Aorta (tissue), 5 donors: ENCODE measurements around the gene DCC. TPM values are rescaled to one million over a fixed set of nuclear protein-coding genes. Genes with fewer than 3 reads are reported as not detected.
"Not testable (repeated sequence)": the region's sequence is repeated elsewhere in the genome, so short reads cannot be mapped to it uniquely, and the experiment has no call there.

Source experiments
- ATAC-seq: fragments of 200-7000 bp; cut with Tn5 transposase; one replicate; pipeline ENCODE4 v1.9.1; 2022; ENCODE audit warnings: moderate library complexity; ENCODE audit not compliant: low FRiP score
- DNase-seq, 2 donors: peaks; one replicate each; pipeline ENCODE4 v3.0.0-alpha.2; 2020
- H3K27ac ChIP-seq, 2 donors: one replicate each; pipeline ENCODE4 v1.5.1; 2013; ENCODE audit warnings: low read length in 2 of 2, mild to moderate bottlenecking in 2 of 2, moderate library complexity in 2 of 2, control low read depth in 1 of 2, inconsistent platforms in 1 of 2, low read depth in 1 of 2
- H3K27me3 ChIP-seq, 2 donors: one replicate each; pipeline ENCODE4 v1.6.1; 2013; ENCODE audit warnings: control low read depth in 1 of 2, low read length in 1 of 2, mild to moderate bottlenecking in 1 of 2, moderate library complexity in 1 of 2; ENCODE audit not compliant: insufficient read depth in 2 of 2, control insufficient read depth in 1 of 2
- H3K36me3 ChIP-seq, 2 donors: one replicate each; pipeline ENCODE4 v1.6.1; 2013; ENCODE audit warnings: control low read depth in 1 of 2, low read length in 1 of 2, mild to moderate bottlenecking in 1 of 2; ENCODE audit not compliant: insufficient read depth in 2 of 2, control insufficient read depth in 1 of 2
- H3K4me1 ChIP-seq, 2 donors: one replicate each; pipeline ENCODE4 v1.6.1; 2013; ENCODE audit warnings: low read length in 2 of 2, control low read depth in 1 of 2, mild to moderate bottlenecking in 1 of 2, moderate library complexity in 1 of 2; ENCODE audit not compliant: insufficient read depth in 2 of 2, control insufficient read depth in 1 of 2
- H3K4me3 ChIP-seq, 2 donors: one replicate each; pipeline ENCODE4 v1.5.1; 2013; ENCODE audit warnings: low read length in 2 of 2, control low read depth in 1 of 2, mild to moderate bottlenecking in 1 of 2
- H3K9me3 ChIP-seq: one replicate; pipeline ENCODE4 v1.6.1; 2013; ENCODE audit warnings: mild to moderate bottlenecking, low read length; ENCODE audit not compliant: control insufficient read depth
- WGBS, 2 donors: extraction: QIAGEN DNeasy Blood & Tissue Kit; methylation state at CpG; one replicate each; pipeline ENCODE4 v1.1.7; 2013; 5-methylcytosine and 5-hydroxymethylcytosine counted together
- intact Hi-C, 2 donors: fragments of 100-400 bp; cut with DNase I; formaldehyde crosslinking; loops; one replicate each; pipeline versions ENCODE4 v1.14.2 to v1.15.0; 2022
- polyA plus RNA-seq, 2 donors: library from polyadenylated mRNA; stranded (reverse); fragments of 200-250 nt; gene quantifications; one replicate each; pipeline ENCODE4 v1.2.3, GENCODE V29; 2013
- total RNA-seq, 2 donors: library from RNA; stranded (reverse); fragmentation: NEBNext Ultra II Directional; extraction: Animal tissue kit (Norgen Biotek cat#: 25700); gene quantifications; one replicate each; pipeline ENCODE4 v1.2.1, GENCODE V29; 2021
- donor health status: healthy with polysubstance abuse.
- donor health status: Bipolar disorder and iron deficiency.
- donor health status: DM: no; HTN: no; CAD: no.
- donor health status: DM: no; HTN: no; CAD: no.
- donor health status: DM: yes; HTN: yes; CAD: no.

DCC gene
- total and polyA plus RNA-seq, 4 donors, result 0.78 TPM; not detected in 3

- intact Hi-C loops, result loop anchor here in 1 of 2 donors (10.0 kb wide), 1 partner anchor 64 kb away; no protein-coding TSS in a partner anchor
- DNase-seq (no peak), ATAC-seq (no peak)
- Histone ChIP-seq H3K4me1 (no peaks in the 10 kb centered on the region), H3K27ac (no peak overlapping the region), H3K4me3 (no peak overlapping the region), H3K36me3 (no peaks in the 10 kb centered on the region), H3K9me3 (no peaks in the 10 kb centered on the region), H3K27me3 (no peaks in the 10 kb centered on the region)
- WGBS, 2 donors, result 18 to 22% methylated on average over 3 of the region's 3 CpGs
Measured at GRCh38 chr18:53508529-53508928, 1168.5 kb downstream of the DCC start.

- Histone ChIP-seq H3K9me3 (no peaks in the 10 kb centered on the region), H3K4me1 (no peaks in the 10 kb centered on the region), H3K36me3 (no peaks in the 10 kb centered on the region), H3K27ac (no peak overlapping the region), H3K27me3 (no peaks in the 10 kb centered on the region), H3K4me3 (no peak overlapping the region)
- intact Hi-C loops, result loop anchor here in 1 of 2 donors (10.0 kb wide), 1 partner anchor 65 kb away; no protein-coding TSS in a partner anchor
- ATAC-seq, result no peak
- no peak for DNase-seq
- 83 to 85% methylated on average over 2 of the region's 2 CpGs for WGBS, 2 donors
Measured at GRCh38 chr18:53509886-53510285, 1169.9 kb downstream of the DCC start.

GRCh38 chr18:53511725-53512124 is 1171.7 kb downstream of the DCC start:
- H3K36me3 ChIP-seq, ATAC-seq, H3K4me1 ChIP-seq, H3K4me3 ChIP-seq, H3K27ac ChIP-seq, H3K9me3 ChIP-seq, intact Hi-C loops, DNase-seq, H3K27me3 ChIP-seq: not testable (repeated sequence)
- WGBS, 2 donors, result 69 to 76% methylated on average over 14 to 15 of the region's 15 CpGs

GRCh38 chr18:53521068-53521467 is 1181.1 kb downstream of the DCC start:
- no peaks in the 10 kb centered on the region for H3K27me3 ChIP-seq
- no peaks in the 10 kb centered on the region for H3K9me3 ChIP-seq
- ATAC-seq (no peak), DNase-seq (no peak)
- H3K36me3 ChIP-seq, result no peaks in the 10 kb centered on the region
- H3K27ac ChIP-seq, result no peak overlapping the region
- 79 to 89% methylated on average over 7 of the region's 7 CpGs for WGBS, 2 donors
- intact Hi-C loops, result no loop called here
- no peaks in the 10 kb centered on the region for H3K4me1 ChIP-seq
- no peak overlapping the region for H3K4me3 ChIP-seq

GRCh38 chr18:53526101-53526870 is 1186.3 kb downstream of the DCC start:
- no peaks in the 10 kb centered on the region for H3K36me3 ChIP-seq
- no peaks in the 10 kb centered on the region for H3K4me1 ChIP-seq
- WGBS, 2 donors, result 72 to 76% methylated on average over 4 of the region's 4 CpGs
- DNase-seq, result no peak
- no peaks in the 10 kb centered on the region for H3K27me3 ChIP-seq
- ATAC-seq, result no peak
- H3K27ac ChIP-seq, result no peak overlapping the region
- no peaks in the 10 kb centered on the region for H3K9me3 ChIP-seq
- intact Hi-C loops, result no loop called here
- H3K4me3 ChIP-seq, result no peak overlapping the region

- intact Hi-C loops, result no loop called here
- Histone ChIP-seq H3K36me3 (no peaks in the 10 kb centered on the region), H3K4me1 (no peaks in the 10 kb centered on the region), H3K4me3 (no peak overlapping the region), H3K27ac (no peak overlapping the region), H3K27me3 (no peaks in the 10 kb centered on the region), H3K9me3 (no peaks in the 10 kb centered on the region)
- no peak for ATAC-seq
- DNase-seq, result no peak
- 36 to 39% methylated on average over 2 of the region's 2 CpGs for WGBS, 2 donors
Measured at GRCh38 chr18:53527365-53527764, 1187.4 kb downstream of the DCC start.

- H3K27me3 ChIP-seq, result no peaks in the 10 kb centered on the region
- intact Hi-C loops, result no loop called here
- no peaks in the 10 kb centered on the region for H3K36me3 ChIP-seq
- H3K9me3 ChIP-seq, result no peaks in the 10 kb centered on the region
- no peak overlapping the region for H3K27ac ChIP-seq
- DNase-seq (no peak), ATAC-seq (no peak)
- no peaks in the 10 kb centered on the region for H3K4me1 ChIP-seq
- no peak overlapping the region for H3K4me3 ChIP-seq
Measured at GRCh38 chr18:53531187-53531586, 1191.2 kb downstream of the DCC start.

- H3K27me3 ChIP-seq, result no peaks in the 10 kb centered on the region
- H3K27ac ChIP-seq, result no peak overlapping the region
- ATAC-seq (no peak), DNase-seq (no peak)
- intact Hi-C loops, result no loop called here
- 37 to 56% methylated on average over 1 of the region's 1 CpG for WGBS, 2 donors
- no peaks in the 10 kb centered on the region for H3K9me3 ChIP-seq
- no peak overlapping the region for H3K4me3 ChIP-seq
- no peaks in the 10 kb centered on the region for H3K36me3 ChIP-seq
- H3K4me1 ChIP-seq, result no peaks in the 10 kb centered on the region
Measured at GRCh38 chr18:53531896-53532295, 1191.9 kb downstream of the DCC start.

GRCh38 chr18:53534203-53534602 is 1194.2 kb downstream of the DCC start:
- WGBS, 2 donors, result 32 to 42% methylated on average over 1 of the region's 1 CpG
- no peak overlapping the region for H3K27ac ChIP-seq
- intact Hi-C loops, result no loop called here
- ATAC-seq, result no peak
- H3K9me3 ChIP-seq, result no peaks in the 10 kb centered on the region
- no peaks in the 10 kb centered on the region for H3K27me3 ChIP-seq
- no peaks in the 10 kb centered on the region for H3K4me1 ChIP-seq
- H3K36me3 ChIP-seq, result no peaks in the 10 kb centered on the region
- no peak for DNase-seq
- H3K4me3 ChIP-seq, result no peak overlapping the region
